HG03196 (cell line): ENCODE measurements around the gene ACSF3.
"Not testable (repeated sequence)": the region's sequence is repeated elsewhere in the genome, so short reads cannot be mapped to it uniquely, and the experiment has no call there.

Experiments used
- ATAC-seq: cut with Tn5 transposase; IDR thresholded peaks from one replicate; pipeline ENCODE4 v1.9.1; 2021; ENCODE audit not compliant: unreplicated experiment

ACSF3 gene

DNA sequence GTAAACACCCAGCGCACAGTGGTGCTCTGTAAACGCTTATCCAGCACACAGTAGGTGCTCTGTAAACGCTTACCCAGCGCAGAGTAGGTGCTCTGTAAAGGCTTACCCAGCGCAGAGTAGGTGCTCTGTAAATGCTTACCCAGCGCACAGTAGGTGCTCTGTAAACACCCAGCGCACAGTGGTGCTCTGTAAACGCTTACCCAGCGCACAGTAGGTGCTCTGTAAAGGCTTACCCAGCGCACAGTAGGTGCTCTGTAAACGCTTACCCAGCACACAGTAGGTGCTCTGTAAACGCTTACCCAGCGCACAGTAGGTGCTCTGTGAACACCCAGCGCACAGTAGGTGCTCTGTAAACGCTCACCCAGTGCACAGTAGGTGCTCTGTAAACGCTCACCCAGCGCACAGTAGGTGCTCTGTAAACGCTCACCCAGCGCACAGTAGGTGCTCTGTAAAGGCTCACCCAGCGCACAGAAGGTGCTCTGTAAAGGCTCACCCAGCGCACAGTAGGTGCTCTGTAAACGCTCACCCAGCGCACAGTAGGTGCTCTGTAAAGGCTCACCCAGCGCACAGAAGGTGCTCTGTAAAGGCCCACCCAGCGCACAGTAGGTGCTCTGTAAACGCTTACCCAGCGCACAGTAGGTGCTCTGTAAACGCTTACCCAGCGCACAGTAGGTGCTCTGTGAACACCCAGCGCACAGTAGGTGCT lies 92.4 kb downstream of the ACSF3 start:
- not testable (repeated sequence) for ATAC-seq

DNA sequence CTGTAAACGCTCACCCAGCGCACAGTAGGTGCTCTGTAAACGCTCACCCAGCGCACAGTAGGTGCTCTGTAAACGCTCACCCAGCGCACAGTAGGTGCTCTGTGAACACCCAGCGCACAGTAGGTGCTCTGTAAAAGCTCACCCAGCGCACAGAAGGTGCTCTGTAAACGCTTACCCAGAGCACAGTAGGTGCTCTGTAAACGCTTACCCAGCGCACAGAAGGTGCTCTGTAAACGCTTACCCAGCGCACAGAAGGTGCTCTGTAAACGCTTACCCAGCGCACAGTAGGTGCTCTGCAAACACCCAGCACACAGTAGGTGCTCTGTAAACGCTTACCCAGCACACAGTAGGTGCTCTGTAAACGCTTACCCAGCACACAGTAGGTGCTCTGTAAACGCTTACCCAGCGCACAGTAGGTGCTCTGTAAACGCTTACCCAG lies 93.0 kb downstream of the ACSF3 start:
- not testable (repeated sequence) for ATAC-seq

DNA sequence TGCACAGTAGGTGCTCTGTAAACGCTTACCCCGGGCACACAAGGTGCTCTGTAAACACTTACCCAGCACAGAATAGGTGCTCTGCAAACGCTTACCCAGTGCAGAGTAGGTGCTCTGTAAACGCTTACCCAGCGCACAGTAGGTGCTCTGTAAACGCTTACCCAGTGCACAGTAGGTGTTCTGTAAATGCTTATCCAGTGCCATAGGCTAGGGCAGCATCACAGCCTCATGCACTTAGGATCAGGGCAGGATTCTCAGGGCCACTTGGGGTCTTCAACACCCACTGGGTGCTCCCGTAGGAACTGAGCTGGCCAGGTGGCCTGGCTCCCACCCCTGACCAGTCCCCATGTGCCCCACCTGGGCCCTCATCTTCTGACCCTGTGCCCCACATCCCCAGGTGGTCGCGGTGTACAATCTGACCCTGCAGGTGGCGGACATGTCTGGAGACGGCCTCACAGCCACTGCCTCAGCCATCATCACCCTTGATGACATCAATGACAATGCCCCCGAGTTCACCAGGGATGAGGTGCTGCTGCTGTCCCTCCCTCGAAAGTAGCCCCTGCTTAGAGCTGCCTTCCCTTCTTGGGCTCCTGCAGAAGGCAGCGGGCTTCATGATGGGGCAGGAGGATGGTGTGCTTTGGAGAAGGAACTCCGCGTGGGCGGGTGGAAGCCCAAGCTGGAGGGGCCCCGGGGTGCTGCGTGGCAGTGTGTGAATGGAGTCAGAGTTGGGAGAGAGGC lies 93.5 kb downstream of the ACSF3 start:
- ATAC-seq: no peak

DNA sequence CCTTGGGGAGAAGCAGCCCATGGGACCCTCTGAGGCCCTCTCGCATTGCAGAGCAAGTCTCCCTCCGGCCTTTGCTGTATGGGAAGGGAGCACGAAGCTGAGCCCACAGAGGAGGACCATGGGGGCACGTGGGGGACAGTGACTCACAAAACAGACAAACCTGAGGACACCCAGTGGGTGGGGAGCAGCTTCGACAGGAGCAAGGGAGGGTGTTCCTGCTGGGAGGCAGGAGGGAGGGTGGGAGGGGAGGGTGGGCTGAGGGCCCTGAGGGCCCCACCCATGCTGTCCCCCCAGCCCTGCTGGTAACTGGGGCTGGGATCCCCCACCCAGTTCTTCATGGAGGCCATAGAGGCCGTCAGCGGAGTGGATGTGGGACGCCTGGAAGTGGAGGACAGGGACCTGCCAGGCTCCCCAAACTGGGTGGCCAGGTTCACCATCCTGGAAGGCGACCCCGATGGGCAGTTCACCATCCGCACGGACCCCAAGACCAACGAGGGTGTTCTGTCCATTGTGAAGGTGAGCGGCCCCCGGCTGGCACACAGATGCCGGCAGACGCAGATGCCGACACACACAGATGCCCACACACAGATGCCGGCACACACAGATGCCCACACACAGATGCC lies 94.2 kb downstream of the ACSF3 start:
- no peak for ATAC-seq

DNA sequence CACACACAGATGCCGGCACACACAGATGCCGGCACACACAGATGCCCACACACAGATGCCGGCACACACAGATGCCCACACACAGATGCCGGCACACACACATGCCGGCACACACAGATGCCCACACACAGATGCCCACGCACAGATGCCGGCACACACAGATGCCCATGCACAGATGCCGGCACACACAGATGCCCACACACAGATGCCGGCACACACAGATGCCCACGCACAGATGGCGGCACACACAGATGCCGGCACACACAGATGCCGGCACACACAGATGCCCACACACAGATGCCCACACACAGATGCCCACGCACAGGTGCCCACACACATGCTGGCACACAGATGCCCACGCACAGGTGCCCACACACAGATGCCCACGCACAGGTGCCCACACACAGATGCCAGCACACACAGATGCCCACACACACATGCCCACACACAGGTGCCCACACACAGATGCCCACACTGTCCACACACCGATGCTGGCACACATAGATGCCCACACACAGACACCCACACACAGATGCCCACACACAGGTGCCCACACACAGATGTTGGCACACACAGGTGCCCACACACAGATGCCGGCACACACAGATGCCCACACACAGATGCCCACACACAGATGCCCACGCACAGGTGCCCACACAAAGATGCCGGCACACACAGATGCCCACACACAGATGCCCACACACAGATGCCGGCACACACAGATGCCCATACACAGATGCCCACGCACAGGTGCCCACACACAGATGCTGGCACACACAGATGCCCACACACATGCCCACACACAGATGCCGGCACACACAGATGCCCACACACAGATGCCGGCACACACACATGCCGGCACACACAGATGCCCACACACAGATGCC lies 95.1 kb downstream of the ACSF3 start:
- ATAC-seq: not testable (repeated sequence)

DNA sequence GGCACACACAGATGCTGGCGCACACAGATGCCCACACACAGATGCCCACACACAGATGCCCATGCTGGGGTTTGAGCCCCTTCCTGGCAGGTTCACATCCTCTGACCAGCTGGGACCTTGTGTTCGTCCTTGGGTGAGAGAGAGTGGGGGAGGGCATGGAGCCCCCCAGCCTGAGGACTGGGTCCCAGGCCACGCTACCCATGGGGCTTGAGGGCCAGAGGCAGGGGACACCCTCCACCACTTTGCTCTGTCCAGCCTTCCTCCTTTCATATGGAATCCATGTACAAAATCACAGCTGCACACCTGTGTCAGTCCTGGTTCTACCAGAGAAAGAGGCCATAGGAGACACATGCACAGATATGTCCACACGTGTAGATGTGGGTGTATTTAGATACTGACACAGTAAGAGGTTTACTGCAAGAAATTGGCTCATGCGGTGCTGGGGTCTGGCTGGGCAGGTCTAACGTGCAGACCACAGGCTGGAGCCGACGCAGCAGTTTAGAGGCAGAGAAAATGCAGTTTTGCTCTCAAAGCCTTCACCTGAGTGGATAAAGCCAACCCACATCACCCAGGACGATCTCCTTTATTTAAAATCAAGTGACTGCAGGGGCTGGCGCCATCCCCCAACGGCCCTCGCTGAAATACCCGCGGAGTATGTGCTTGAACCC lies 95.8 kb downstream of the ACSF3 start:
- ATAC-seq: no peak

DNA sequence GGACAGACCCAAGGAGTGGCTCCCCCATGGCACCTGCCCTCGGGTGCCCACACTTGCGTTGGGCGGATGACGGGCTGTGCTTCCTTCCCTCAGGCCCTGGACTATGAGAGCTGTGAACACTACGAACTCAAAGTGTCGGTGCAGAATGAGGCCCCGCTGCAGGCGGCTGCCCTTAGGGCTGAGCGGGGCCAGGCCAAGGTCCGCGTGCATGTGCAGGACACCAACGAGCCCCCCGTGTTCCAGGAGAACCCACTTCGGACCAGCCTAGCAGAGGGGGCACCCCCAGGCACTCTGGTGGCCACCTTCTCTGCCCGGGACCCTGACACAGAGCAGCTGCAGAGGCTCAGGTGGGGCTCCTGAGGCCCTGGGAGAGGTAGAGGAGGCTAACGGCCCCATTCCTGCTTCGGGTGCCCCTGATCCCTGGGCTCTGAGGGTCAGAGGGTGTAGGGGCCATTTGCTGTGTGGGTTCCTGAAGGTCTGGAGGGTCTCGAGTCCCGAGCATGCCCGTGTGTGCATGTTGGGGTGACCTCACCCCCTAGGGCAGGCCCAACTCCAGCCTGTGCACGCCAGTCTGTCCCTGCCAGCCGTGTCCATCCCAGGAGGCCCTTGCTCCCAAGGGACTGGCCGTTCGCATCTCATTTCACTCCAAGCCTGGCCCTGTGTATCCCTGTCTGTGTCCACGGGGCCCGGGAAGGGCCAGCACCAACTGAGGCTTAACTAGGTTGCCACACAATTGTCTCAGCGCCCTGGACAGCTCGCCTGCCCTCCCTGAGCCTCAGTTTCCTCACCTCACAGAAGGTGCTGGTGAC lies 96.7 kb downstream of the ACSF3 start:
- no peak for ATAC-seq

DNA sequence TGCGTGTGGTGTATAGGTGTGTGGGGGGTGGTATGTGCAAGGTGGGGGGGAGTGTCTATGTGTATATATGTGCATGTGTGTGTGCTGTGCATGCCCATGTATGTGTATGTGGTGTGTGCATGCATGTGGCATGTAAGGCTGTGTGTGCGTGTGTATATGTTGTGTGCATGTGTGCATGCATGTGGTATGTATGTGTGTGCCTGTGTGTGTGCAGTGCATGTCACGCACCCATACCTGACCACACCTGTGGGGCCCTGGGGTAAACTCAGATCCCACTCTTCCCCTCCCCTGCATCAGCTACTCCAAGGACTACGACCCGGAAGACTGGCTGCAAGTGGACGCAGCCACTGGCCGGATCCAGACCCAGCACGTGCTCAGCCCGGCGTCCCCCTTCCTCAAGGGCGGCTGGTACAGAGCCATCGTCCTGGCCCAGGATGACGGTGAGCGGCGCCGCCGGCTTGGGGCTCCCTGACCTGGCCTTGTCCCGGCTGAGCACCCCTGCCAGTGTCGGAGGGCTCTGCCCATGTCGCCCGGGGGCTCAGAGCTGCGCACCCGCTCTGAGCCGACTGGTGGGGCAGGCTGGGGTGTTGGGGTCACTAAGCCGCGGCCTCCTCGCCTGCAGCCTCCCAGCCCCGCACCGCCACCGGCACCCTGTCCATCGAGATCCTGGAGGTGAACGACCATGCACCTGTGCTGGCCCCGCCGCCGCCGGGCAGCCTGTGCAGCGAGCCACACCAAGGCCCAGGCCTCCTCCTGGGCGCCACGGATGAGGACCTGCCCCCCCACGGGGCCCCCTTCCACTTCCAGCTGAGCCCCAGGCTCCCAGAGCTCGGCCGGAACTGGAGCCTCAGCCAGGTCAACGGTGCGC lies 97.6 kb downstream of the ACSF3 start:
- ATAC-seq: no peak

DNA sequence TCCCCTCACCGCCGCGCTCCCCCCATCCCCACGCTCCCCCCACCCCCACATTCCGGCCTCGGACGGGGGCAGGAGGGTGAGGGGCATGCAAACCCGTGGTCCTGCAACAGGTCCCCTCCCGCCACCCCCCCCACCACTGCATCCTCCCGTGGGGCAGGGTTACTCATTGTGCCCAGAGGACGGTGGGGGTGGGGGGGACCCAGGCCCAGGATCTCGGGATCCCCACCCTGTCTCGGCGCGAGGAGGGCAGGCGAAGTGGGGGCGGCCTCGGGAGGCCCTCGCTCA lies 98.2 kb downstream of the ACSF3 start:
- no peak for ATAC-seq

DNA sequence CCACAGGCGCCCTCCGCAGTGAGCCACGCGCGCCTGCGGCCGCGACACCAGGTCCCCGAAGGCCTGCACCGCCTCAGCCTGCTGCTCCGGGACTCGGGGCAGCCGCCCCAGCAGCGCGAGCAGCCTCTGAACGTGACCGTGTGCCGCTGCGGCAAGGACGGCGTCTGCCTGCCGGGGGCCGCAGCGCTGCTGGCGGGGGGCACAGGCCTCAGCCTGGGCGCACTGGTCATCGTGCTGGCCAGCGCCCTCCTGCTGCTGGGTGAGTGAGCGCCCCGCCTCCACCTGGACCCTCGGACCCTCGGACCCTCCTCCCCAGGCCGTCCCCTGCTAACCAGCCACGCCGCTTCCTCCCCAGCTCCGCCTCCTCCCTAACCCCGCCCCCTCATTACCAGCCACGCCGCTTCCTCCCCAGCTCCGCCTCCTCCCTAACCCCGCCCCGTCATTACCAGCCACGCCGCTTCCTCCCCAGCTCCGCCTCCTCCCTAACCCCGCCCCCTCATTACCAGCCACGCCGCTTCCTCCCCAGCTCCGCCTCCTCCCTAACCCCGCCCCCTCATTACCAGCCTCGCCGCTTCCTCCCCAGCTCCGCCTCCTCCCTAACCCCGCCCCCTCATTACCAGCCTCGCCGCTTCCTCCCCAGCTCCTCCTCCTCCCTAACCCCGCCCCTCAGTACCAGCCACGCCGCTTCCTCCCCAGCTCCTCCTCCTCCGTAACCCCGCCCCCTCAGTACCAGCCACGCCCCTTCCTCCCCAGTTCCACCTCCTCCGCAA lies 98.7 kb downstream of the ACSF3 start:
- not testable (repeated sequence) for ATAC-seq

DNA sequence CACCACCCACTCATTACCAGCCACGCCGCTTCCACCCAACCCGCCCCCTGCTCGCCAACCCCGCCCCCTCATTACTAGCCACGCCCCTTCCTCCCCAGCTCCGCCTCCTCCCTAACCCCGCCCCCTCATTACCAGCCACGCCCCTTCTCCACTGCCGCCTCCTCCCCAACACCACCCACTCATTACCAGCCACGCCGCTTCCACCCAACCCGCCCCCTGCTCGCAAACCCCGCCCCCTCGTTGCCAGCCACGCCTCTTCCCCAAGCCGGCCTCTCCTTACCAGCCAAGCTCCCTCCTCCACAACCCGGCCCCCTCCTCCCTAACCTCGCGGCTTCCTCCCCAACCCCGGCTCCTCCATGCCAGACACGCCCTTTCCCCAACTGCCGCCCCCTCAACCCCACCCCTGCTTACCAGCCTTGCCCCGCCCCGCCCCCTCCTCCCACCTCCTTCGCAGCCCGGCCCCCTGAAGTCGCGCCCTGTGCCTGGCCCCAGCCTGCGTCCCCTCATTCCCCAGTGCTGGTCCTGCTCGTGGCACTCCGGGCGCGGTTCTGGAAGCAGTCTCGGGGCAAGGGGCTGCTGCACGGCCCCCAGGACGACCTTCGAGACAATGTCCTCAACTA lies 99.4 kb downstream of the ACSF3 start:
- ATAC-seq: no peak

DNA sequence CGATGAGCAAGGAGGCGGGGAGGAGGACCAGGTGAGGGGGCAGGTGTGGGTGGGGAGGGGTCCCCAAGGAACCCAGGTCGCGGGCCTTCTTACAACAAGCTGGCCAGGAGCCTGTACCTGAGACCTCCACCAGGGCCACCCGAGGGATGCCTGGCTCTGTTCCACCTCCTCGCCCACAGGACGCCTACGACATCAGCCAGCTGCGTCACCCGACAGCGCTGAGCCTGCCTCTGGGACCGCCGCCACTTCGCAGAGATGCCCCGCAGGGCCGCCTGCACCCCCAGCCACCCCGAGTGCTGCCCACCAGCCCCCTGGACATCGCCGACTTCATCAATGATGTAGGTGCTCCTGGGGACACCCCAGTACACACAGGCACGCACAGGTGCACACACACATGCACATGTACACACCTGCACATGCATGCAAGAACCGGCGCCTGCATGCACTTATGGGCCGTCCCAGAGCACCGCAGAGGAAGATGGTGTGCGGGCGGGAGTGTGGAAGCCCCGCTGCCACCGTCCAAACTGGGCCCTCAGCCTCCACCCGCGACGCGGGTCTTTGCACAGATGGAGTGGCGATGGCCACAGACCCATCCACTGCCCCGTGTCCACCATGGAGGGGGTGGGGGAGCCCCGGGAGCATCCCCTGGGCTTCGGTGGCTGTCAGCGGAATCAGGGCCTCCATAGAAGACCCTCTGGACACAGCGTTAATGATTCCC lies 100.1 kb downstream of the ACSF3 start:
- ATAC-seq: no peak

DNA sequence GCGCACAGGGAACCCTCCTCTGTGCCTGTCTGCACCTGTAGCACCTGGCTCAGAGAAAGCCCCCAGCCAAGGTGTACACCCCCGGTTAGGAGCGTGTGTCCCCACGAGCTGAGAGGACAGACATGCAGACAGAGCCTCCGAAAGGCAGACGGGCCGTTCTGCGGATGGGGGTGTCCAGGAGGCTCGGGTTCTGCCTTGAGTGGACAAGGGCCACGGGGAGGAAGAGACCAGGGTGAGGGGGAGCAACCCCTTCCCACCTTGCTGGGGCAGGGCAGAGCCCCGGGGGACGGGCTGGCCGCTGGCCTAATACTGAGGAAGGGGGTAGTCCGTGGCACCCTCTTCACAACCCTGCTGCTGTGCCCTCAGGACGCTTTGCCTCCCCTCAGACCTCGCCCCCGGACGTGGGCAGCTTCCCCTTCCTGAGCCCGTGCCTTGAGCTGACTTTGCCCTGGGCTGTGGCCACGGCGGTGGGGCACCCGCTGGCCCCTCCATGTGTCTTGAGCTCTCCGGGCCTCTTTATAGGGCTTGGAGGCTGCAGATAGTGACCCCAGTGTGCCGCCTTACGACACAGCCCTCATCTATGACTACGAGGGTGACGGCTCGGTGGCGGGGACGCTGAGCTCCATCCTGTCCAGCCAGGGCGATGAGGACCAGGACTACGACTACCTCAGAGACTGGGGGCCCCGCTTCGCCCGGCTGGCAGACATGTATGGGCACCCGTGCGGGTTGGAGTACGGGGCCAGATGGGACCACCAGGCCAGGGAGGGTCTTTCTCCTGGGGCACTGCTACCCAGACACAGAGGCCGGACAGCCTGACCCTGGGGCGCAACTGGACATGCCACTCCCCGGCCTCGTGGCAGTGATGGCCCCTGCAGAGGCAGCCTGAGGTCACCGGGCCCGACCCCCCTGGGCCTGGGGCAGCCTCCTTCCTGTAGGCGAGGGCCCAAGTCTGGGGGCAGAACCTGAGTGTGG lies 101.0 kb downstream of the ACSF3 start:
- no peak for ATAC-seq

DNA sequence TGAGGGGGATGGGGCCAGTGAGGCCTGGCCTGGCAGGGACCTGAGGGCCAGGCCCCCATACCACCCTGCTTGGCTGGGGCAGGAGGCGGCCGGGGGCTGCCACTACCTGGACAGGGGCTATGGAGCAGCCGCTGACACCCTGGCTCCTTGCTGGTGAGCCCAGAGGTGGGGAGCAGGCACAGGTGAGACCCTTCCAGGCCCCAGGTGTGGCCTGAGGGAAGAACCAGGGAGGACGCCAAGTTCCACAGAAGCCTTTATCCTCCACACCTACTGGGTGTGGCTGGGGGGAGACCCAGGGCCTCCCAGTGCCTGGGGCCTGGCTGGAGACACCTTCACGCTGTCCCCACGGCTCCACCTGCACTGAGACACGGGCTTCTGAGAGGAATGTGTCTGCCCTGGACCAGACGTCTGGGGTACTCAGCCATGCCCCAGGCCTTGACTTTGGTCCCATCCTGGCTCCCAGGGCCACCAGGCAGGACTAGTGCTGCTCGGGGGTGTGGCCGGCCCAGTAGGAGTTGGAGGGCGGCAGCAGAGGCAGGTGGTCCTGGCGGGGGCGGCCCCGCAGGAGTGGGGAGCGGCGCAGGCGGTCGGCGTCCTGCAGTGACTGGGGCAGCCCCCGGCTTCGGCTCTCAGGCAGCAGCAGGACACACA lies 102.0 kb downstream of the ACSF3 start:
- ATAC-seq: no peak

DNA sequence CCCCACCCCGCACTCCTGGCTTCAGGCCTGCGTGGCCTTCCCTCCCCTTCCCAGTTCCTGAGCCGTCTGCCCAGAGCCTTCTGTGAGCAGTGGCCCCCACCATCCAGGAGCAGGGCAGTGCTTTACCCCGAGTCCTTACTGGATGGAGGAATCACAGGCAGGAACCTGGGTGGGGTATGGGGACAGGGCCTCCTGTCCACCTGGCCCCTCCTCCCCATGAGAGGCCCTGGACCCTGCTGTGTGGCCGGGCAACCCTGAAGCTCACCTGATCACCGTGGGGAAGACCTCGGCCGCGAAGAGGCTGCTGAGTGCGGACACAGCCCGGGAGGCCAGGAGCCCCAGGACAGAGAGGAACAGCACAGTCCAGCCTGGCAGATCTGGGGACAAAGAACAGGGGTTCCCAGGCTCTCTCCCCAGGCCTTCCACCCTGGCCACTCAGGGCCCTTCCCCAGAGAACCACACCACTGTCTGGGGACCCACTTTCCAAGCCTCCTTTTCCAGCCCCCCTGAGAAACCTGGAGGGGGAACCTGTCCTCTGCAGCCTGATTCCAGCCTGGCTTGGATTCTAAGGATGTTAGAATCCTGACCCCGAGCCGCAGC lies 103.5 kb downstream of the ACSF3 start:
- ATAC-seq: no peak
